Measurements from ENCODE around the gene CEP162.
A peak's percentile ranks its signal among the peaks of the same experiment; 100 is the strongest.

The CEP162 gene

GRCh38 chr6:84227434-84228197, at the start of gene CEP162:
Gene CEP162 (minus strand): TSS chr6:84227643. CDS start chr6:84226393, 1,250 bp downstream.
- peak within 1 kb of the TSS; percentile 60 for H3K9ac ChIP-seq (ENCODE audit: low read depth, low read length, poor library complexity, severe bottlenecking)
- H4K20me1 ChIP-seq (ENCODE audit: insufficient read depth, low read length, poor library complexity, severe bottlenecking), result no peaks in the 10 kb centered on the region
- no peaks in the 10 kb centered on the region for H3F3A ChIP-seq (ENCODE audit: low read depth)
- H3K4me2 ChIP-seq (ENCODE audit: low read depth, low read length, poor library complexity, severe bottlenecking), result peak within 1 kb of the TSS; percentile 88
- peaks cover 18% of the 10 kb centered on the region for H3K27me3 ChIP-seq (ENCODE audit: insufficient read depth, low read length, poor library complexity, severe bottlenecking)
- no peaks in the 10 kb centered on the region for H3K36me3 ChIP-seq (ENCODE audit: insufficient read depth, low read length)
- H3K9me3 ChIP-seq (ENCODE audit: insufficient read depth, low read depth, low read length), result no peaks in the 10 kb centered on the region
- peaks cover 22% of the 10 kb centered on the region for H3K4me1 ChIP-seq (ENCODE audit: insufficient read depth, low read length, poor library complexity, severe bottlenecking)
- peak; percentile 92 for TF ChIP-seq CTCF (conservative IDR thresholded peaks at IDR 0.05; ENCODE audit: low read length)
- no peak for TF ChIP-seq EZH2phosphoT487 (IDR thresholded peaks at IDR 0.05; ENCODE audit: borderline replicate concordance)
- peak within 1 kb of the TSS; percentile 85 for H3K4me3 ChIP-seq (ENCODE audit: low read length, poor library complexity, severe bottlenecking)
- H2AFZ ChIP-seq (ENCODE audit: low read length), result peak within 1 kb of the TSS; percentile 99
- no peaks in the 10 kb centered on the region for H3K79me2 ChIP-seq (ENCODE audit: insufficient read depth, low read length)
- H3K9me2 ChIP-seq (replicated peaks; ENCODE audit: low read depth, low read length), result no peaks in the 10 kb centered on the region

GRCh38 chr6:84274856-84275255, 47.4 kb upstream of the CEP162 start:
- no peak overlapping the region for H3K4me2 ChIP-seq (ENCODE audit: low read depth, low read length, poor library complexity, severe bottlenecking)
- H3K36me3 ChIP-seq (ENCODE audit: insufficient read depth, low read length), result no peaks in the 10 kb centered on the region
- H3K9ac ChIP-seq (ENCODE audit: low read depth, low read length, poor library complexity, severe bottlenecking), result no peak overlapping the region
- H3K4me3 ChIP-seq (ENCODE audit: low read length, poor library complexity, severe bottlenecking), result no peak overlapping the region
- no peaks in the 10 kb centered on the region for H3F3A ChIP-seq (ENCODE audit: low read depth)
- H3K27me3 ChIP-seq (ENCODE audit: insufficient read depth, low read length, poor library complexity, severe bottlenecking), result no peaks in the 10 kb centered on the region
- no peaks in the 10 kb centered on the region for H4K20me1 ChIP-seq (ENCODE audit: insufficient read depth, low read length, poor library complexity, severe bottlenecking)
- no peaks in the 10 kb centered on the region for H3K9me2 ChIP-seq (replicated peaks; ENCODE audit: low read depth, low read length)
- no peak overlapping the region for H2AFZ ChIP-seq (ENCODE audit: low read length)
- no peaks in the 10 kb centered on the region for H3K4me1 ChIP-seq (ENCODE audit: insufficient read depth, low read length, poor library complexity, severe bottlenecking)
- H3K79me2 ChIP-seq (ENCODE audit: insufficient read depth, low read length), result no peaks in the 10 kb centered on the region
- no peak for TF ChIP-seq EZH2phosphoT487 (IDR thresholded peaks at IDR 0.05; ENCODE audit: borderline replicate concordance)
- no peak for TF ChIP-seq CTCF (conservative IDR thresholded peaks at IDR 0.05; ENCODE audit: low read length)
- H3K9me3 ChIP-seq (ENCODE audit: insufficient read depth, low read depth, low read length), result no peaks in the 10 kb centered on the region

- Histone ChIP-seq H3K4me1 (ENCODE audit: insufficient read depth, low read length, poor library complexity, severe bottlenecking) (no peaks in the 10 kb centered on the region), H3K9ac (ENCODE audit: low read depth, low read length, poor library complexity, severe bottlenecking) (no peak overlapping the region), H3F3A (ENCODE audit: low read depth) (no peaks in the 10 kb centered on the region), H4K20me1 (ENCODE audit: insufficient read depth, low read length, poor library complexity, severe bottlenecking) (no peaks in the 10 kb centered on the region), H3K79me2 (ENCODE audit: insufficient read depth, low read length) (no peaks in the 10 kb centered on the region), H3K9me2 (replicated peaks; ENCODE audit: low read depth, low read length) (no peaks in the 10 kb centered on the region), H3K4me2 (ENCODE audit: low read depth, low read length, poor library complexity, severe bottlenecking) (no peak overlapping the region), H2AFZ (ENCODE audit: low read length) (no peak overlapping the region), H3K36me3 (ENCODE audit: insufficient read depth, low read length) (no peaks in the 10 kb centered on the region), H3K9me3 (ENCODE audit: insufficient read depth, low read depth, low read length) (no peaks in the 10 kb centered on the region), H3K4me3 (ENCODE audit: low read length, poor library complexity, severe bottlenecking) (no peak overlapping the region), H3K27me3 (ENCODE audit: insufficient read depth, low read length, poor library complexity, severe bottlenecking) (no peaks in the 10 kb centered on the region)
- TF ChIP-seq EZH2phosphoT487 (IDR thresholded peaks at IDR 0.05; ENCODE audit: borderline replicate concordance), result no peak
These were observed 45.8 kb upstream of the CEP162 start for GRCh38 chr6:84273048-84273809.
